T-helper 17 cell (primary cell): ENCODE measurements around the gene CCDC57. TPM values are rescaled to one million over a fixed set of nuclear protein-coding genes. Genes with fewer than 3 reads are reported as not detected.
A peak's percentile ranks its signal among the peaks of the same experiment; 100 is the strongest.

Source experiments
- ATAC-seq: fragments of 150-1000 bp; cut with Tn5 transposase; 2 replicates; pipeline ENCODE4 v1.10.0; 2021; ENCODE audit warnings: mild to moderate bottlenecking, moderate library complexity
- DNase-seq, 3 donors: peaks; one replicate each; pipeline versions ENCODE4 v3.0.0 to v3.0.0-alpha.2; 2020 to 2021
- H3K9me3 ChIP-seq: one replicate; pipeline ENCODE4 v1.7.0; 2013; ENCODE audit warnings: low read length, mild to moderate bottlenecking; ENCODE audit not compliant: control insufficient read depth, poor library complexity, severe bottlenecking
- H3K27ac Mint-ChIP-seq: one replicate; pipeline ENCODE4 v1.8.0; 2022; ENCODE audit warnings: mild to moderate bottlenecking, moderate library complexity, mixed read lengths
- H3K27me3 Mint-ChIP-seq: one replicate; pipeline ENCODE4 v1.8.0; 2022; ENCODE audit warnings: mixed read lengths
- H3K36me3 Mint-ChIP-seq: one replicate; pipeline ENCODE4 v1.8.0; 2022; ENCODE audit warnings: low read depth, mixed read lengths
- H3K4me1 Mint-ChIP-seq: one replicate; pipeline ENCODE4 v1.8.0; 2022; ENCODE audit warnings: mild to moderate bottlenecking, mixed read lengths
- H3K4me3 Mint-ChIP-seq: one replicate; pipeline ENCODE4 v1.8.0; 2022; ENCODE audit warnings: mild to moderate bottlenecking, moderate library complexity, mixed read lengths
- total RNA-seq, 4 donors: library from RNA in 2 of 4; stranded (reverse) in 2 of 4; gene quantifications; one replicate each; pipeline ENCODE4 v1.2.3 and lab custom pipeline; 2022 to 2026

Gene CCDC57
- total RNA-seq, 2 donors from 2014 or later = 79.1 to 89.0 TPM

DNA sequence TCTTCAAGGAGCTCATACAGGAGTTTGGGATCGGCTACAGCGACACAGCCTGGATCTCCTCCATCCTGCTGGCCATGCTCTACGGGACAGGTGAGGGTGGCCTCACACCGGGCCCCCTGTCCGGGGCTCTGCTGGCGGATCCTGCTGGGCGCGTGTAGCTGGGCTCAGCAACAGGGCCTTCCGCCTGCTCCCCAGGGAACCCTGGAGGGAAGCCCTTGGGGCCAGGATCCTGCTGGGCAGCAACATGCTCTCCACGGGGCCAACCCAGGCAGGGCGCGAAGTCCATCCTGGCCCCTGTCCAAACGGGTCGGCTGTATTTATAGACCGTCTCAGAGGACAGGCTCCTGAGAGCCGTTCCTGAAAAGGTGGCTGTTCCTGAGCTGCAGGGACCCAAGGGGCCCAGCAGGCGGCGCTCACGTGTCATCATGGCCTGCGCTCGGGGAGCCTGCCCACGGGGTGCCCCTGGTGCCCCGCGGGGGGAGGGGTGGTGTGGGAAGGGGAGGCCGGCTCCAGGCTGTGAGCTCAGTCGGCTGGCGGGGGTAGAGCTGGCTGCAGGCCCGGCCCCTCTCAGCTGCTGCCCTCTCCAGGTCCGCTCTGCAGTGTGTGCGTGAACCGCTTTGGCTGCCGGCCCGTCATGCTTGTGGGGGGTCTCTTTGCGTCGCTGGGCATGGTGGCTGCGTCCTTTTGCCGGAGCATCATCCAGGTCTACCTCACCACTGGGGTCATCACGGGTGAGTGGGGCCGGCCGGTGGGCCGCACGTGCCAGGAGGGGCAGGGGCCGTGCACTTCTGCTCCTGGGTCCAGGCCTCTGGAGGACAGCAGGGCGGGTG lies 23.7 kb upstream of the CCDC57 start:
- Mint-ChIP-seq H3K4me3 (no peak overlapping the region), H3K4me1 (peaks cover 25% of the 10 kb centered on the region), H3K36me3 (peaks cover 2% of the 10 kb centered on the region), H3K27ac (no peak overlapping the region), H3K27me3 (no peaks in the 10 kb centered on the region)
- peak; percentile 54 for ATAC-seq
- DNase-seq = peak; percentile 61 to 63 (median 61)
- H3K9me3 ChIP-seq = no peaks in the 10 kb centered on the region

DNA sequence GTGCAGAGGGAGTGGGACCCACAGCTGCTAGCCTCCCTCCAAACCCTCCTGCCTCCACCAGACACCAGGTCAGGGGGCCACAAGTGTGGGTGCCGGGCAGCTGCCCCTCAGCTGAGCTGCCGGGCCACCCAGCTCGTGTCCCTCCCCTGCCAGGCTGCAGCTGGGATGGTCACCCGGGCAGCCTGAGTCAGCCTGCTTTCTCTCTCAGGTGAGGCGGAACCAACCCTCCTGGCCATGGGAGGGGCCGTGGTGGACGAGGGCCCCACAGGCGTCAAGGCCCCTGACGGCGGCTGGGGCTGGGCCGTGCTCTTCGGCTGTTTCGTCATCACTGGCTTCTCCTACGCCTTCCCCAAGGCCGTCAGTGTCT lies 23.1 kb upstream of the CCDC57 start:
- H3K9me3 ChIP-seq = no peaks in the 10 kb centered on the region
- ATAC-seq = no peak
- Mint-ChIP-seq H3K27ac (no peak overlapping the region), H3K27me3 (no peaks in the 10 kb centered on the region), H3K4me1 (peaks cover 24% of the 10 kb centered on the region), H3K36me3 (peaks cover 2% of the 10 kb centered on the region), H3K4me3 (no peak overlapping the region)
- DNase-seq = no peak

DNA sequence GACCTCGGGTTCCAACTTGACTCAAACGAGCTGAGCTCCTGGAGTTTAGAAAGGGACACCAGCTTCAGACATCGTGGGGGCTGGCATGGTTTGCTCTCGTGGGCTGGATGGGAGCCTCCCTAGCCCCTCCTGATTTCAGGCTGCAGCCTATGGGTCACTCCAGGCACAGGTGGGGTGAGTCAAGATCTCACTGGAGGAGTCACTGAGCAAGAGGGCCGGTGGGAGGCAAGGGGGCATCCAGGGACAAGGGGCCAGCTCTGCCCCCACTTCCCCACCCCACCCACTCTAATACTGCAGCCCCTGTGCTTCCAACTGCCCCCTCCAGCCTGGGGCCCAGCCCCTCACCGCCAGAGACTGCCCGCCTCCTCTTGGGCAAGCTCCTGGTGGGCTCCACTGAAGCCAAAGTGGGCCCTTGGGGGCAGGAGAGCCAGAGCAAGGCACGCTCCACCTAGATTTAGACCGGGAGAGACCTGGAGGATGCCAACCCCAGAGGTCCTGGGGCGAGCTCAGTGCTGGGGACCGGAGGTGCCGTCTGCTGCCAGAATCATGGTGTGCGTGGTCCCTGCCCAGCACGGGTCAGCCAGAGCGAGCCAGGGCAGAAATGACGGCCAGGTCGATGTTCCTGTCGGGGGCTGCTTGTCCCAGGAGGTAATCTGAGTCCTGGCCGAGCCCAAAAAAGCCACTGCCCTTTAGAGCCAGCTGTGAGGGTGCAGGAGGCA lies 22.6 kb upstream of the CCDC57 start:
- H3K9me3 ChIP-seq = no peaks in the 10 kb centered on the region
- Mint-ChIP-seq H3K27ac (no peak overlapping the region), H3K4me3 (peak overlapping the region; percentile 36), H3K4me1 (peaks cover 22% of the 10 kb centered on the region), H3K27me3 (no peaks in the 10 kb centered on the region), H3K36me3 (peaks cover 2% of the 10 kb centered on the region)
- no peak for ATAC-seq
- no peak for DNase-seq

DNA sequence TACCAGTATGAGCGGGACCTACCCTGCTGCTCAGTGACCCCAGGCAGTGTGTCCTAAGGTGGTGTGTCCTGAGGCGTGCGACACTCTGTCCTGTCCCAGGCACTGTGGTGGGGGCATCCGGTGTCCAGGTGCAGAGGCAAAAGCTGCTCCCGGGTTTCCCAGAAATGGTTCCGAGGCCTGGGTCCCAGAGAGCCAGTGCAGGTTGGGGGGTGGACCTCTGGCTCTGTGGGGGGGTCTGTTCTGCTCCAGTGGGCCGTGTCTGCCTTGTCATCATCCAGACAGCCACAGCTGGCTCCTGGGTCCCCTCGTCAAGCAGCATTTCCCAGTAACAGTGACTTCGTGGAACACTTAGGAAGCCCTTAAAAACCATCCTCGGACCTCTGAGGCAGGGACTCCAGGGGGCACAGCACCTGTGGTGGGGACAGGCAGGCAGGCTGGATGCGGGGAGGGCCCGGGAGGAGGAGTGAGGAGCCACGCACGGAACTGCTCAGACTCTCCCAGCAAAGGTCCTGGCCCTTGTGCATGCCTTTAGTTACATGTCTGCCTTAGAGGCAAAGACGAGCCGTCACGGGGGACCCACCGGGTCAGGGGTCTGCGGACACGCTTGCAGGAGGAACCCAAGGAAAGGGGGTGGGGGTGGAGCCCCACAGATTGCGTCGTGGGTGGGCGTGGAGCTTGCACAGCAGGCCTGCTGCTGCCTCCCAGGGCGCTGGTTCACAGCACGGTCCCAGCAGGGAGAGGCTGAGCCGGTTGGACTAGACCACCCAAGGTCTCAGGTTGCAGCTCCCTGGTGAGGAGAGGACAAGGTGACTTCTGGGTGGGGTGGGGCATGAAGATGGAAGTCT lies 21.8 kb upstream of the CCDC57 start:
- H3K4me3 Mint-ChIP-seq = no peak overlapping the region
- no peak overlapping the region for H3K27ac Mint-ChIP-seq
- peaks cover 21% of the 10 kb centered on the region for H3K4me1 Mint-ChIP-seq

DNA sequence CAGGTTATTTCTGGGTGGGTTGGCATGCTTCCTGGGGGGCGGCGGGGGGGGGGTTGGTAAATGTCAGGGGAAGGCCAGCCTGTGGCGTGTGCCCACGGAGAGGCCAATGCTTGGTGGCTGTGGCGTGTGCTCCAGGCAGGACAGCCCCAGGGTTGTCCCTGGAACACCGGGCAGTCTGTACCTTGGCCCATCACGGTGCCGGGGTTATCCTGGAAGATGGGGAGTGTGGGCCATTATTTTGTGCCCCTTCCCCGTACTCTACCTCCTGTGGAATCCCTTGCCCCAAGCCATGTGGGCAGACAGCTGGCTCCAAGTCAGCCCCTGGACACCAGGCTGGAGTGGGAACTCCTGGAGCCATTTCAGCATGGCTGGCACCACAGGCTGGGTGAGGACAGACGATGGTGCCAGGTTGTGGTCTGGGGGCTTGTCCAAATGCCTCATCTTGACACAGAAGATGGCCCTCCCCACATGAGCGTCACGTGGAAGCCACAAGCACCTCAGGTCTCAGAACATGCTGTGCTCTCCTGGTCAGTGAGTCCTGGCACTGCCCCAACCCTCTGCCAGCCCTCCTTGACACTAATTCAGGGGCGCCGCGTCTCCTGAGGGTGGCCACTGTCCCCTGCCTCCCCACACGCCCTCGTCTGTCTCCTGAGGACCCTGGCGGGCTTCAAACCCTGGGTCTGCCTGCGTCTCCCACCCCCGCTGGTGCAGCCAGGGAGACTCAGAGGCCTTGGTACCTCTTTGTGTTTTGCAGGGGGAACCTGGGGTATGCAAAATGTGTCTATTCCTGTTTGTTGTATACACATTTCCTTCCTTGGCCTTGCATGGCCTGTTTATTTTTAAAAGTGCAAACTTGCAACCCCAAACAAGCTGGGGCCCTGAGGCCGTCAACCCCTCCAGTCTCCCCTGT lies 20.5 kb upstream of the CCDC57 start:
- ATAC-seq = no peak
- H3K4me1 Mint-ChIP-seq = peaks cover 14% of the 10 kb centered on the region
- DNase-seq = no peak
- H3K9me3 ChIP-seq = no peaks in the 10 kb centered on the region
- no peak overlapping the region for H3K27ac Mint-ChIP-seq
- H3K36me3 Mint-ChIP-seq = peaks cover 2% of the 10 kb centered on the region
- H3K27me3 Mint-ChIP-seq = no peaks in the 10 kb centered on the region
- H3K4me3 Mint-ChIP-seq = no peak overlapping the region

More for the DNA sequence above, 21.8 kb upstream of the CCDC57 start:
- no peaks in the 10 kb centered on the region for H3K27me3 Mint-ChIP-seq
- no peak for ATAC-seq
- H3K36me3 Mint-ChIP-seq = peaks cover 2% of the 10 kb centered on the region
- no peak for DNase-seq
- H3K9me3 ChIP-seq = no peaks in the 10 kb centered on the region

DNA sequence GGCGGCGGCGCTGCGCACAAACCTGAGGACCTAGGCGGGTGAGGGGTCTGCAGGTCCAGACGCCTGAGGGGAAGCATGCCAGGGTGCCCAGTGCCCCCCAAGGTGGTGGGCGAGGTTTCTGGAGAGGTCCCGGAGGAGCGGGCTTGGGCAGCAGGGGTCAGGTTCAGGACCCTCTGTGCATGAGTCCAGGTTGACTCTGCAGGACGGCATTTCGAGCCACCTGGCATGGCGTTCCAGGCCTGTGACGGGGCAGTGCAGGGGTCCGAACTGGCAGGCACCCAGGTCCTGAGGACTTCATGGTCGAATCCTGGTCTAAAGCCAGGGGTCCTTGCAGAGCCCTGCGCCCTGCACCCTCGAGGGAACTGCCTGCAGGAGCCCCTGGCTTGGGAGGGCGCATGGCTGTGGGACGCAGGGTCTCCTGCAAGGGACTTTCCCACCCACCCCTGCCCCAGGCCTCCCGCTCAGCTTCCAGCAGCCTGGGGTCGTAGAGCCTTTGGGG lies 19.7 kb upstream of the CCDC57 start:
- no peaks in the 10 kb centered on the region for H3K9me3 ChIP-seq
- Mint-ChIP-seq H3K27me3 (no peaks in the 10 kb centered on the region), H3K27ac (no peak overlapping the region), H3K4me3 (no peak overlapping the region), H3K4me1 (peaks cover 15% of the 10 kb centered on the region), H3K36me3 (no peaks in the 10 kb centered on the region)
- ATAC-seq = no peak
- DNase-seq = no peak

DNA sequence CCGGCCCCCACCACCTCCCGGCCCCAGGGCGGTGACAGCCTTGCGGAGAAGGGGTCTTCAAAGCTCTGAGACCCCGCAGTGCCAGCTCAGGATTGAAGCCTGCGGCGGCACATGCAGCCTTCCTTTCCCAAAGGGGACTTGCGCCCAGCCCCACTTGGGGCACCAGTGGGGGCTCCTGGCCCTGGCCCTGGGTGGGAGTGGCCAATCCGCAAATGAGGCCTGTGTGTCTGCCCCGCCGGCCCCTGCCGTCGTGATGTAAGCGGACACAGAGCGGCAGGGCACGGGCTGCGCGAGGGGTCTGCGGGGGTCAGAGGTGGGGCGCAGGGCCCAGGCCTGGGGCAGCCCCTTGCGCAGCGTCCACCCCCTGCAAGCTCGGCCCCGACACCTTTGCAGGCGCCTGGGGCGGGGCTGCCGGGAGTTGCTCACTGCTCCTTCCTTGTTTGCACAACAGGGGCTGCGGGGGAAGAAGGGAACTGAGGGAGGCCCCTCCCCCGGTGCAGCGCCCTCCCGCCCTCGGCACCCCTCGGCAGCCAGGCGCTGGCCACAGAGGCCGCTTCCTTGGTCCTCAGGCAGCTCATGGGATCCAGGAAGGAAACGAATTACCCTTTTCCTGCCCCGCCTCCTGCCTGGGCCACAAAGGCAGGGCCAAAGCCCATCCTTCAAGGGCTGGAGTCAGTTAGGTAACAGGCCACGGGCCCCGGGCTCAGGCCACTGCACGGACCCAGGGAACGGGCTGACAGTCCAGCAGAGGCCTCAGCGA lies 19.1 kb upstream of the CCDC57 start:
- no peak for ATAC-seq
- no peaks in the 10 kb centered on the region for H3K9me3 ChIP-seq
- Mint-ChIP-seq H3K27ac (no peak overlapping the region), H3K36me3 (no peaks in the 10 kb centered on the region), H3K4me1 (peaks cover 15% of the 10 kb centered on the region), H3K4me3 (no peak overlapping the region), H3K27me3 (no peaks in the 10 kb centered on the region)
- no peak for DNase-seq

DNA sequence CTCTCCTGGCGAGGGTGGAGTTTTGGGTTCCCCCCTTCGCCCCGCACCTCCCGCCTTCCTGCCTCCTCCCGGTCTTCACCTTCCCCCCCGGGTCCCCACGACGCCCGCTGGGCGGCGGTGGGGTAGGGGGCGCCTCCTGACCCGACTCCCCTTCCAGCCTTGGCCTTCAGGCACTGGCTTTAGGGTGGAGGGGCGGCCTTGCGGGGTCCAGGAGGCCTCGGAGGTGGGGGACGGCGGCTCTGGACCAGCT lies 18.6 kb upstream of the CCDC57 start:
- Mint-ChIP-seq H3K36me3 (no peaks in the 10 kb centered on the region), H3K27ac (no peak overlapping the region)
- no peak for DNase-seq

DNA sequence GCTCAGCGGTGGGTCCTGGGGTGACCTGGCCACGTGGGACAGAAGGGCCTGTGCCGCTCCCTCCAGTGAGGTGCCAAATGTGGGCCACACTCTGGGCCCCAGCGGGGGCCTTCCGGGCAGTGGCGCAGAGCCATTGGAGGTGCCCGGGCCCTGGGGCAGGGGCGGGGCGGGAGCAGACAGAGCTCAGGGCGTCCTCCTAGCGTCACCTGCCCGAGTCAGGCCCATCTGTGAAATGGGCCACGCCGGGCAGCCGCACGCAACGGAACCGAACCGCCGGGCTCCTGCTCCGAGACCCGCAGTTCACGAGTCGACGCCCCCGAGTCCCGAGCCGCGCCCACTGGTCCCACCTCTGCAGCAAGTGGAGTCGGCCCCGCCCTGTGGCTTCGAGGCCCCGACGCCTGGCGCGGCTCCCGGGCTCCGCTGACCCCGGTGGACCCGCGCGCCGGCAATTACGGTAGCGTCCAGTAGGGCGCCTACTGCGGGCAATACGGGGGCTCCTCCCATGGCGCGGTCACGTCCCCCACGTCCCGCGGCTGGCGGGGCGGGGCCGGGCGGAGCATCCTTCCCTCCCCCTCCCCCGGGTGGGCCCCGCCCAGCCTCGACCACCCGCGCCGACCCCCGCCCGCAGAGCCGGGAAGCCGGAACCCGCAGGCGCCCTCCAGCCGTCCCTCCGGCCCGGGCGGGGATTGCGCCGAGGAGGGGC lies 18.1 kb upstream of the CCDC57 start:
- Mint-ChIP-seq H3K27me3 (no peaks in the 10 kb centered on the region), H3K4me1 (peaks cover 10% of the 10 kb centered on the region), H3K27ac (no peak overlapping the region), H3K36me3 (no peaks in the 10 kb centered on the region), H3K4me3 (peak overlapping the region; percentile 86)
- H3K9me3 ChIP-seq = no peaks in the 10 kb centered on the region
- DNase-seq (peak in 2 of 3 donors; percentile 49 to 54), ATAC-seq (peak; percentile 13)

More for the DNA sequence above, 18.6 kb upstream of the CCDC57 start:
- peaks cover 15% of the 10 kb centered on the region for H3K4me1 Mint-ChIP-seq
- H3K4me3 Mint-ChIP-seq = no peak overlapping the region
- H3K9me3 ChIP-seq = no peaks in the 10 kb centered on the region
- ATAC-seq = peak; percentile 4
- no peaks in the 10 kb centered on the region for H3K27me3 Mint-ChIP-seq

DNA sequence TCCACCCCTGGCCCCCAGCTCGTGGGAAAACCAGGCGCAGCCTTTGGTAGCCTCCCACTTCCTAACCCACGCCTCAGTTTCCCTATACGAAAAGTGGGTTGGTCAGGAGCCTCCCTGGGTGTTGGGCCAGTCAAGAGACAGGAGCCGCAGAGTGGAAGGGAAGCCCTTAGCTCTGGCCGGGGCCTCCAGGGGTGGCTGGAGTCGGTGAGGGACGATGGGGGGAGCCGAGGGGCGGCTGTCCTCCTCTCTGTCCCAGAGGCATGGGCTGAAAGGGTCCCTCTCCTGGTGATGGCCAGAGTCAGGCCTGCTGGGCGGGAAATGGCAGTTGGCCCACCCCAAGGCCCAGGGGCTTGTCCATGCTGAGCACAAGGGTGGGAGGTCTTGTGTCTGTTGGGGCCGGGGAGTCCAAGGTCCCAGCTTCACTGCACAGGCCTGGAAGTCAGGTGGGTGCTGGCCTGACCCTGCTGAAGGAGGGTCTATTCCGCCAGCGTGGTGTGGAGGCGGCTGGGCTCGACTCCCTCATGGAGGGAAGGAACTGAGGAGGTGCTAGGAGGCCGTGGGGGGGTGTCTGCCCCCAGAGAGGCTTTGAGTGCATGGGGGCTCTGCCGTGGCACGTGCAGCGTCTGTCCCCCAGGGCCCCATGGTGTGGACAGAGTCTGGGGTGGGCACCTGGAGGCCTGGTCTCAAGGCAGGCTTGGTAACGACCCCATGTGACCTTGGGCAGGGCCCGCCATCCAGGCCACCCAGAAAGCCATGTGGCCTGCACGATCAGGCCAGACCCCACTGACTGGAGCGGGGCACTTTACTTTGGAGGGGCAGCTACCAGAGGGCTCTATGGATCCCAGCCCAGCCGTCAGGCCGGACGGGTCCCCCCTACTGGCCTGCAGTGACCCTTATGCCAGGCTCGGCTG lies 17.3 kb upstream of the CCDC57 start:
- DNase-seq (no peak), ATAC-seq (no peak)
- H3K9me3 ChIP-seq = no peaks in the 10 kb centered on the region
- Mint-ChIP-seq H3K27ac (no peak overlapping the region), H3K4me1 (peaks cover 10% of the 10 kb centered on the region), H3K27me3 (no peaks in the 10 kb centered on the region), H3K4me3 (peak overlapping the region; percentile 86), H3K36me3 (no peaks in the 10 kb centered on the region)
